HG02763 (cell line): Measurements from ENCODE around the gene RHOT2.

ENCODE experiments used
- ATAC-seq: cut with Tn5 transposase; IDR thresholded peaks from one replicate; pipeline ENCODE4 v1.9.1; 2021; ENCODE audit warnings: mild to moderate bottlenecking, moderate library complexity; ENCODE audit not compliant: unreplicated experiment

Gene RHOT2

DNA sequence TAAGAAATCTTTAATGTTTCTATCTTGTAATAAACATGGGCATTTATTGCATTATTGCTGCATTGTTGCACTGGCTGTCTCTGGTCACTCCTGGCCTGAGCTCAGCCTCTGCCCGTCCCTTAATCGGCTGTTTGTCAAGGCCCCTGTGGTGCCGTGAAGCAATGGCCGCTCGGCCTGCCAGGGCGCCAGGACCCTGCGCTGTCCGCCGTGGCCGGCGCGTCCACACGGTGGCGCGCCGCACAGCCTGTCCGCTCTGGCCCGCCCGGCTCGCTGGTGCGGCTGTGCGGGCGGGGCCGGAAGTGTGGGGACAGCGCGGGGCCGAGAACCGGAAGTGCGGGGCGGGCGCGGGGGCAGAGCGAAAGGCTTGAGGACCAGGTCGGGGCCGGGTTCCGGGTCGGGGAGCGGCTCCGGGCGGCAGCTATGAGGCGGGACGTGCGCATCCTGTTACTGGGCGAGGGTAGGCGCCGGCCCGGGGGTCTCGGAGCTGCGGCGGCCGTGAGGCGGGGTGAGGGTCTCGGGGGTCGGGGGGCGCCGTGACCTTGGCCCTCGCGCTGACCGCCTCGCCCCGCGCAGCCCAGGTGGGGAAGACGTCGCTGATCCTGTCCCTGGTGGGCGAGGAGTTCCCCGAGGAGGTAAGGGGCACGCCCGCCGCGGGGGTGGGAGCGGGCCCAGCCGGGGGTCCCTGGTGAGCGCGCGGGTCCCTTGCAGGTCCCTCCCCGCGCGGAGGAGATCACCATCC, at the start of gene RHOT2:
RHOT2 (plus strand) TSS at position 353 of the 739 bp plus-strand sequence; CDS start at position 421, 68 bp downstream.
- ATAC-seq: peak; percentile 82

GRCh38 chr16:619476-620100, 48.3 kb upstream of the RHOT2 start:
- no peak for ATAC-seq

DNA sequence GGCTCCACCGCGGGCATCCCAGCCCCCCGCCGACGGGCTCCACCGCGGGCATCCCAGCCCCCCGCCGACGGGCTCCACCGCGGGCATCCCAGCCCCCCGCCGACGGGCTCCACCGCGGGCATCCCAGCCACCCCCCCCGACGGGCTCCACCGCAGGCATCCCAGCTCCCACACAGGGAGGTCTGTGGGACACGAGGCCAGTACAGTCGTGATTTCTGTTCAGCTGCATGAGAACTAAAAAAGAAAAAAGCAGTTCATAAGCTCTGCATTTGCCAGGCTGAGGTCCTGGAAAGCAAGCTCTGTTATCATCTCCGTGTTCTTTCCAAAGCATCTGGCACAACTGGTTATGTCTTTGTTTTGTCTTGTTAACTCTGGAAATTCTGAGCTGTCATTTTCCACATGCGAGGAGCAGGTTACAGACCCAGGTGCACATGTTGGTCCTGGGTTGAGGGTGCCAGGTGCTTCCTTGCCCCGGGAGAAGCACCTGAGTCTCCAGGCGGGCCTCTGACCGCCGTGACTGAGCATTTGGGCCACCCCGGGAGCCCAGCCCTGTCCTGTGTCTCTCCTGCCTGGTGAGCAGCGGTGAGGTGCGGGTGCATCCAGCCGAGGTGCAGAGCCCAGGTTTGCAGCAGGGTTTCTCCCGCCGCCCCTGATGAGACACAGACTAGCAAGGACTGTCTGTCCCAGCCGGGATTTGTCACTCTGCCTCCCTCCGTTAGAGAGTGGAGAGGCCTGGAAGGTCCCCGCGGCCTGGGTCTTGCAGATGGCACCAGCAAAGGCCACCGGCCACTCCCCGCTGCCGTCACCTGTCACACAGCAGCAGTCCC, 47.0 kb upstream of the RHOT2 start:
- ATAC-seq: no peak

DNA sequence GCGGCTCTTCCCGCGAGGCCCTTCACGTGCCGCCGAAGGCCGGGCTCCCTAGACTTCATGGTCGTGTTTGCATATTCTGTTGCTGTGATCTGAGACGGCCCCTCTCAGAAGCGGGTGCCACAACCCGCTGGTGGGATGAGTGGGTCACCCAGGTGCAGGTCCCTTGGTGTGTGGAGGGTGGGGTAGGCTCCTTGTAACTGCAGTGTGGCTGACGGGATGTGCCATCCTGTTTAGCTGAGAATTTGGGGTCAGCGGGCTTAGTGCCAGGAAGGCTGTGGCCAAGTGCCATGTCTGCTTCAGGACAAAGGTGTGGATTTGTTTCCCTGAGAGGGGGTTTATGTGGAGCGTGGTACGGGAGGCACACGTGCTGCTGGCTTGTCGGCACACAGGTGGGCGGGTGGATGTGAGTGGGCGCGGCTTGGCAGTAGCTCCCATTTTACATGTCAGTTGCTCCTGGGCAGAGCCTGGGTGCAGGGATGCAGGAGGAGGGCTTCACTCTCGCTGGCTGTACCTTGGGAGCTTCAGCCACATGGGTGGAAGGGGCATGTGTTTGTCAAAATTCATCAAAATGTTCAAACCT, 46.3 kb upstream of the RHOT2 start:
- ATAC-seq: no peak

- ATAC-seq: no peak
These were observed 45.0 kb upstream of the RHOT2 start for GRCh38 chr16:622920-623280.

DNA sequence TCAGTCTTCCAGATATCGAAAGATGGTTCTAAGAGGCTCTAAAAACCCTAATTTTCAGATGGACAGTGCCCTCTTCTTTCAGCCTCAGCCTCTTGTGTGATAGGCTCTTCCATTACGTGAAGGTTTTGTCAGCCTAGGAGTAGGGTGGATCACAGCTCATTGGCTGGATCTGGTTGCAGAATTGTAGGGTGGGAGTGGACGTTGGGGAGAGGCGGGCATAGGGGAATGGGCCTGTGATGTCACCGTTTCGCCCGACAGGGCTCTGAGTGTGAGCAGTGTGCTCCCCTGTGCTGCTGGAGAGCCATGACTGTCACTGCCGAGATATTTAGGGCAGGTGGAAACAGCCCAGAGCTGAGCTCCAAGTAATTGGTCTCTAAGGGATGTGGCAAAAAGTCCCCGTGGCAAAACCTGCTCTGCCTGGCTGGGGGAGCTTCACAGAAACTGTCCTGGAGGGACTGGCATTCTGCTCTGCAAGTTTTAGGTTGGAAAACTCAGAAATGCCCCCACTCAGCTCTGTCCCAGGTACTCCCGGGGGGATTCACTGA, 43.3 kb upstream of the RHOT2 start:
- ATAC-seq: no peak

GRCh38 chr16:625117-625976, 42.6 kb upstream of the RHOT2 start:
- ATAC-seq: no peak

DNA sequence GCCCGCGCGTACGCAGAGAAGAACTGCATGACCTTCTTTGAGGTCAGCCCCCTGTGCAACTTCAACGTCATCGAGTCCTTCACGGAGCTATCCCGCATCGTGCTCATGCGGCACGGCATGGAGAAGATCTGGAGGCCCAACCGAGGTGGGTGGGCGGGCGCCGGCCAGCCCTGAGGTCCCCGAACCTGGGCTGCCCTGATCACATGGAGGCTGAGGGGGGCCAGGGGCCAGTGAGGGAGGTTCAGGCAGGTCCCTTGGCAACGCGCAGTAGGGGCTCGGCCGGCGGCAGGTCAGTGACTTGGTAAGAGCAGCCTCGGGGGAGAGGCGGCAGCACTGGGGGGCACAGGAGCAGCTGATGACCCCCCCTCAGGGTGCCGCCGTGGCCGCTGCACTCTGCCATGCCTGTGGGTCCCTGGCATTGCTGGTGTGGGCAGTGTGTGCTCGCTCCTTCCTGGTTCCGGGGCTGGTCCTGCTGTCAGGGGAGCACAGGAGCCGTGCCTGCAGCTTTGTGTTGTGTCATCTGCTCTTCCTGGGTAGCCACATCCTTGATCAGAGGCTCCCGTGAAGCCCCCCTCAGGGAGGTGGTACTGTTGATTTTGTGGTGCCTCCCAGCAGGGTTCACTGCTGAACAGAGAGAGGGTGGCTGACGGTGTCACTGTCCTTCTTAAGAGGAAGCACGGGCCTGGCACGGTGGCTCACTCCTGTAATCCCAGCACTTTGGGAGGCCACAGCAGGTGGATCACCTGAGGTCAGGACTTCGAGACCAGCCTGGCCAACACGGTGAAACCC, 41.8 kb upstream of the RHOT2 start:
- ATAC-seq: no peak

DNA sequence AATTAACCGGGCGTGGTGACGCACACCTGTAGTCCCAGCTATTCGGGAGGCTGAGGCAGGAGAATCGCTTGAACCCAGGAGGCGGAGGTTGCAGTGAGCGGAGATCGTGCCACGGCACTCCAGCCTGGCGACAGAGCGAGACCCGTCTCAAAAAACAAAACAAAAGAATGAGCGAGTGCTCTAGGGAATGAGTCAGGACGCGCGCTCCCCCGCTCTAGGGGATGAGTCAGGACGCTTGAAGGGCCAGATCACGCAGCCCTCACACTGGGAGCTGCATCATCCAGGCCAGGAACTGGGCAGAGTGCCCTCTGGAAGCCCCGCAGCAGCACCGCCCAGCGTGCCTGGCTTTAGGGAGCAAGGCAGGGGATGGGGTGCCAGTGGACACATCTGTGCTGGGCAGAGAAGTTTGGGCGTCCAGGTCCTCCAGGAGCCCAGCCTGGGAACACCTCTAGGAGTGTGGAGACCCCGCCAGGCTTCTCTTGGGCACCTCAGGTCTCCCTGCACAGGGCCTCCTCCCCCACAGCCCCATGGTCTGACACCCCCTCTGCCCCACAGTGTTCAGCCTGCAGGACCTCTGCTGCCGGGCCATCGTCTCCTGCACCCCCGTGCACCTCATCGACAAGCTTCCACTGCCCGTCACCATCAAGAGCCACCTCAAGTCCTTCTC, 41.0 kb upstream of the RHOT2 start:
- ATAC-seq: no peak

DNA sequence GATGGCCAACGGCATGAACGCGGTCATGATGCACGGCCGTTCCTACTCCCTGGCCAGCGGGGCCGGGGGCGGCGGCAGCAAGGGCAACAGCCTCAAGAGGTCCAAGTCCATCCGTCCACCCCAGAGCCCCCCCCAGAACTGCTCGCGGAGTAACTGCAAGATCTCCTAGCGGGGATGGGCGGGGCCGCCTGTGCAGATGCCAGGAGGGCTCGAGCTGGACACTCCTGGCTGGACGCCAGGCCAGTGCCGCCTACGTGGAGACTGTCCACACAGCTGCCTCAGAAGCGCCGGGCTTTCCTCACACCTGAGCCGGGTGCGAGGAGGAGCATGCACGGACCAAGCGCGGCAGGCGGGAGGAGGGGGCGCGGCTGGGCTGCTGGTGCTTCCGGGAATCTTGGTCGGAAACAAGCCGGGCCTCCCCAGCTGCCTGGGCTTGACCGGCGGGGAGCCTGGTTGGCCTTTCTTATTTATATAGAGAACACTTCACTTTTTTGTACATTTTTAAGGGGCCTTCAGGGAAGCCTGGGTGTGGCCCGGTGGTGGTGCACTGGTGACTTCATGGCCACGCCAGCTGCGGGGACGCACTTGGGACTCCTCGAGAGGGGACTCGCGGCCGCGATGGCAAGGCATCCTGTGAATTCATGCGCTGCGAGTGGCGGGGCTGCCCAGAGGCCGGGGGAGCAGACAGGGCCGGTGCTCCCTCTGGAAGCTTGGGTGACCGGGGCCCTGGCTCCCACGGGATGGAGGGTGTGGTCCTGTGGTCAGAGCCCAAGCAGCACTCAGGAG, 40.3 kb upstream of the RHOT2 start:
- ATAC-seq: no peak

GRCh38 chr16:628321-629061, 39.4 kb upstream of the RHOT2 start:
- no peak for ATAC-seq

- ATAC-seq: no peak
These were observed 38.6 kb upstream of the RHOT2 start for GRCh38 chr16:629185-629832.

DNA sequence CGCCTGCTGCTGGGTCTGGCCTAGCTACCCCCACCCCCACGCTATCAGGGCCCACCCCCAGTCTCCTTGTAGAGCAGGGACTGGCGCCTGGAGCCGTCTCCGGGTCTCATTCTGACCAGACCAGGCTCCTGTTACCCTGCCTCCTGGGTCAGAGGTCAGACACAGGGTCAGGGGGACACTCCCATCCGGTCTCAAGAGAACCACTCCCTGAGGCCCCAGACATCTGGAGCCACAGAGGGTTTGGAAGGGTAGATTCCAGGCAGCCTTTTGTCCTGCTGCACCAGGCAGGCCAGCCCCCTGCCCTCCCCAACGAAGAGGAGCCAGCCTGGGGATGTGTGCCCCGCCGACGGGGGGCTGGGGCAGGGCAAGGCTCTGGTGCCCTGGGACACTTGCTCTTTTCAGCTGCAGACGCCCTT, 38.1 kb upstream of the RHOT2 start:
- no peak for ATAC-seq

GRCh38 chr16:630249-630814, 37.6 kb upstream of the RHOT2 start:
- ATAC-seq: no peak

DNA sequence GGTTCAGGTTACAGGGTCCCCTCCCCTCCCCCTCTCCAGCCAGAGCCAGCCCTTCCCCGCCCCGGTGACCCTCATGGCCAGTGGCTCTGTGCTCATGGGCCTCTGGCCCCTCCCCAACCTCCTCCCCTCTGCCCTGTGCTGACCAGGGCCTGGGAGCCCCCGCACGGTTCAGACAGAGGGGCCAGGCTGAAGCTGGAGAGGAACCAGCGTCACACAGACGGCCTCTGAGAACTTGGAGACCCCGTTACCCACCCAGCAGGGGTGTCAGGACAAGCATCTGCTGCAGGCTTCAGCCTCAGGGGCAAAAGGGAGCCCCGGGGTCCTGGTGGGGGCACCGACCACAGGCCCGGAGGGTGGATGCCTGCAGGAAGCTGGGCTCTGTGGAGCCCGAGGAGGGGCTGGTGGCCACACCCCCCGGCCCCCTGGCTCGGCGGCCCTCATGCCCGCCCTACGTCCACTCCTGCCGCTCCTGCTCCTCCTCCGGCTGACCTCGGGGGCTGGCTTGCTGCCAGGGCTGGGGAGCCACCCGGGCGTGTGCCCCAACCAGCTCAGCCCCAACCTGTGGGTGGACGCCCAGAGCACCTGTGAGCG, 37.0 kb upstream of the RHOT2 start, which contains the start of gene WFIKKN1:
WFIKKN1 (plus strand) TSS at position 171 of the 591 bp plus-strand sequence; CDS start at position 440, 269 bp downstream.
- ATAC-seq: no peak

DNA sequence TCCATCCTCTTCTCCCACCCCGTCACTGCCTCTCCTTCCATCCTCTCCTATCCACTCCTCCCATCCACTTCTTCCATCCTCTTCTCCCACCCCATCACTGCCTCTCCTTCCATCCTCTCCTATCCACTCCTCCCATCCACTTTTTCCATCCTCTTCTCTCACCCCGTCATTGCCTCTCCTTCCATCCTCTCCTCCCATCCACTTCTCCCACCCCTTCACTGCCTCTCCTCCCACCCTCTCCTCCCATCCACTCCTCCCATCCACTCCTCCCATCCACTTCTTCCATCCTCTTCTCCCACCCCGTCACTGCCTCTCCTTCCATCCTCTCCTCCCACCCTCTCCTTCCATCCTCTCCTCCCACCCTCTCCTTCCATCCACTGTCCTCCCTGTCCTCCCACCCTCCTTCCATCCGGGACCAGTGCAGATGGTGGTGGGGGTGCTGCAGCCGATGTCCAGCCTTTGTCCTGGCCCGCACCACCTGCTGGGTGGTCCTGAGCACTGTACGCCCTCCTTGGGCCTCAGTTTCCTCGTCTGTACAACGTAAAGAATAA, 36.0 kb upstream of the RHOT2 start:
- no peak for ATAC-seq
